ENCODE results near the gene LAMA2. TPM values are rescaled to one million over a fixed set of nuclear protein-coding genes. Genes with fewer than 3 reads are reported as not detected.
A peak's percentile ranks its signal among the peaks of the same experiment; 100 is the strongest.

The LAMA2 gene
- 100 to 1,000 TPM; 203 to 339 (median 275) TPM for total RNA-seq

DNA sequence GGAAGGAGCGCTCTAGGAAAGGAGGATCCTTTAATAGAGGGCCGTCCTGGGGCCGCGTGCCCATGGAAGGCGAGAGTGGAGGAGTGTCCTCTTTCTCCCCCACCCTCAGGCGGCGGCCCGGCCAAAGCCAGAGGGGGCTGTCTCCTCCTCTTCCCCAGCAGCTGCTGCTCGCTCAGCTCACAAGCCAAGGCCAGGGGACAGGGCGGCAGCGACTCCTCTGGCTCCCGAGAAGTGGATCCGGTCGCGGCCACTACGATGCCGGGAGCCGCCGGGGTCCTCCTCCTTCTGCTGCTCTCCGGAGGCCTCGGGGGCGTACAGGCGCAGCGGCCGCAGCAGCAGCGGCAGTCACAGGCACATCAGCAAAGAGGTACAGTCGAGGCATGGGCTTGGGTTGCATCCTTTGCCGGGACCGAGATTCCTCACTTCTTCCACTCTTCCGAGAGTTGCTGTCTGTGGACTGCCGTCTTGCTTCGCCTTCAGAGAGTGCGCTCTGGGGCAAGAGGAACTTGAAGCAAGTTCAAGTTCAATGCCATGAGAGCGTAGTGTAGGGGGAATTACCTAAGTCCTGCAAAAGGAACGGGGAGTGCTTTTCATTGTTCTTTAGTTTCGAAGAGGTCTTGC lies at the start of gene LAMA2:
Gene LAMA2, plus strand, starts transcription at position 148 of the 621 bp plus-strand sequence. Its CDS starts 108 bp downstream, at position 256.
- Histone ChIP-seq H3K4me3 (peak within 1 kb of the TSS; percentile 53 to 75 (median 62)), H3K27me3 (no peaks in the 10 kb centered on the region), H3K27ac (peak within 1 kb of the TSS; percentile 59 to 92 (median 84)), H3K4me1 (peaks cover 0 to 22% (median 0%) of the 10 kb centered on the region in 4 donors), H3K36me3 (no peaks in the 10 kb centered on the region), H3K9me3 (no peaks in the 10 kb centered on the region)
- DNase-seq (ENCODE audit: low spot score in 2 of 2) = peak; percentile 76 to 77
- peak; percentile 70 to 87 for TF ChIP-seq POLR2A (IDR thresholded peaks at IDR 0.05)
- TF ChIP-seq CTCF (IDR thresholded peaks at IDR 0.05) = peak in 3 of 5 experiments; percentile 8 to 47 (median 33)
- TF ChIP-seq EP300 (IDR thresholded peaks at IDR 0.05) = peak in 1 of 2 donors; percentile 97
- WGBS, 2 donors = 2 to 3% methylated on average over 31 to 35 of the region's 36 CpGs

DNA sequence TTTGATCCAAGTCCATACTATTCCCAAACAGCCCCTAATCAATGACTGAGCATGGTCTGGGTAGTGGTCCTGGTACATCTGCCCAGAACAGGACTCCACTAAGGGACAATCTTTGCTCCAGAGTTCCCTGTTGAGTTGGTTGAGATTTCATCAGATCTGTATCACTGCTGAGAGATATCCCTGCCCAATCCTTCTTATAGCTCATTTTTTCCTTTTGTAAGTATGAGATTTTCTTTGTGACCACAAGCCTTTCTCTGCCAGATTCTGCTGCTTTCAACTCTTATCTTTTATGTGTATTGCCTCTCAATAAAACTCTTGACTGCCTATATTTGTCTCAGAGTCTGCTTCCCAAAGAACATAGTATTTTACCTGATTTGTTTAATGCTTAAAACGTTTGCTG lies 46.2 kb upstream of the LAMA2 start:
- Histone ChIP-seq H3K27ac (no peak overlapping the region), H3K4me1 (no peaks in the 10 kb centered on the region), H3K36me3 (no peaks in the 10 kb centered on the region), H3K4me3 (no peak overlapping the region), H3K9me3 (peaks cover 0 to 9% (median 0%) of the 10 kb centered on the region in 4 donors), H3K27me3 (no peaks in the 10 kb centered on the region)
- no peak for DNase-seq (ENCODE audit: low spot score in 2 of 2)
- WGBS, 2 donors = 54 to 57% methylated on average over 1 of the region's 1 CpG
- no peak for TF ChIP-seq POLR2A (IDR thresholded peaks at IDR 0.05)
- TF ChIP-seq CTCF (IDR thresholded peaks at IDR 0.05) = no peak
- TF ChIP-seq EP300 (IDR thresholded peaks at IDR 0.05) = no peak

DNA sequence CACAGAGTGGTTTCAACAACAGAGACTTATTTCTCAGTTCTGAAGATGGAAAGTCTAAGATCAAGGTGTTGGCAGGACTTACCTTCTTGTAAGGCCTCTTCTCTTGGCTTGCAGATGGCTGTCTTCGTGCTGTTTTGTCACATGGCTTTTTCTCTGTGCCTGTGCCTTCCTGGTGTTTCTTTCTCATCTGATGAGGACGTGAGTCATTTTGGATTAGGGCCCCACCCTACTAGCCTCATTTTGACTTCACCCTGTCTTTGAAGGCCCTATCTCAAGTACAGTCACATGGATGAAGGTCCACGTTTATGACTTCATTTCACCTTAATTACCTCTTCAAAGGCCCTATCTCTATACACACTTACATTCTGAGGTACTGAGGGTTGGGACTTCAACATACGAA lies 41.4 kb upstream of the LAMA2 start:
- DNase-seq (ENCODE audit: low spot score in 2 of 2) = no peak
- Histone ChIP-seq H3K27ac (no peak overlapping the region), H3K27me3 (no peaks in the 10 kb centered on the region), H3K9me3 (peaks cover 0 to 9% (median 0%) of the 10 kb centered on the region in 4 donors), H3K4me1 (no peaks in the 10 kb centered on the region), H3K36me3 (no peaks in the 10 kb centered on the region), H3K4me3 (no peak overlapping the region)
- WGBS, 2 donors = 80 to 88% methylated on average over 4 of the region's 4 CpGs
- no peak for TF ChIP-seq POLR2A (IDR thresholded peaks at IDR 0.05)
- TF ChIP-seq EP300 (IDR thresholded peaks at IDR 0.05) = no peak
- TF ChIP-seq CTCF (IDR thresholded peaks at IDR 0.05) = no peak

GRCh38 chr6:128844598-128844997 lies 38.3 kb upstream of the LAMA2 start:
- DNase-seq (ENCODE audit: low spot score in 2 of 2) = no peak
- Histone ChIP-seq H3K27ac (no peak overlapping the region), H3K4me3 (no peak overlapping the region), H3K27me3 (no peaks in the 10 kb centered on the region), H3K9me3 (peaks cover 0 to 9% (median 0%) of the 10 kb centered on the region in 4 donors), H3K4me1 (no peaks in the 10 kb centered on the region), H3K36me3 (no peaks in the 10 kb centered on the region)
- TF ChIP-seq CTCF (IDR thresholded peaks at IDR 0.05) = no peak
- TF ChIP-seq EP300 (IDR thresholded peaks at IDR 0.05) = no peak
- no peak for TF ChIP-seq POLR2A (IDR thresholded peaks at IDR 0.05)
- WGBS, 2 donors = 86 to 90% methylated on average over 2 of the region's 2 CpGs

- Histone ChIP-seq H3K4me1 (no peaks in the 10 kb centered on the region), H3K4me3 (no peak overlapping the region), H3K27me3 (no peaks in the 10 kb centered on the region), H3K36me3 (no peaks in the 10 kb centered on the region), H3K27ac (peak overlapping the region in 1 of 4 donors; percentile 37), H3K9me3 (no peaks in the 10 kb centered on the region)
- 60 to 74% methylated on average over 4 of the region's 4 CpGs for WGBS, 2 donors
- no peak for DNase-seq (ENCODE audit: low spot score in 2 of 2)
- TF ChIP-seq POLR2A (IDR thresholded peaks at IDR 0.05) (no peak), EP300 (IDR thresholded peaks at IDR 0.05) (no peak), CTCF (IDR thresholded peaks at IDR 0.05) (no peak)
Observed at GRCh38 chr6:128847431-128848210, 35.3 kb upstream of the LAMA2 start.
